GM21390 (cell line): ENCODE results near the gene SH3D19.
"Not testable (repeated sequence)": the region's sequence is repeated elsewhere in the genome, so short reads cannot be mapped to it uniquely, and the experiment has no call there.

Experiments used
- ATAC-seq: cut with Tn5 transposase; IDR thresholded peaks from one replicate; pipeline ENCODE4 v1.9.1; 2021; ENCODE audit not compliant: unreplicated experiment

The SH3D19 gene

DNA sequence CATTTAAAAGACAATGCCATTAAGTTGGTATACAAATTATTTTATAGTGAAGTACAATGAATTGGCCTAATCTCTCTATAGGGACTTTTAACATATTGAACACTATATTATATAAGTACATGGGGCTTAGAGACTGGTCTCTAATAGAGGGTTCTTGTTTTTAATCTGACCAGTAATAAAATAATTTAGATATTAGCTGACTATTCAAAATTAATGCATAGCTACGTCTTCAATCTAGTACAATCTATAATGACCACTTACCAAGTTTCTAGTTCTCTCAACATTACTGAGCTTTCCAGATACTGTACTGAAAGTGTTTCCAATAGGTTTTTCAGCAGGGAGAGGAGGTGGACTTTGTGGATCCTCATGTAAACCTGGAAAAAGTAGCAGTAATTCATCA is 166.4 kb downstream of the SH3D19 start:
- no peak for ATAC-seq

DNA sequence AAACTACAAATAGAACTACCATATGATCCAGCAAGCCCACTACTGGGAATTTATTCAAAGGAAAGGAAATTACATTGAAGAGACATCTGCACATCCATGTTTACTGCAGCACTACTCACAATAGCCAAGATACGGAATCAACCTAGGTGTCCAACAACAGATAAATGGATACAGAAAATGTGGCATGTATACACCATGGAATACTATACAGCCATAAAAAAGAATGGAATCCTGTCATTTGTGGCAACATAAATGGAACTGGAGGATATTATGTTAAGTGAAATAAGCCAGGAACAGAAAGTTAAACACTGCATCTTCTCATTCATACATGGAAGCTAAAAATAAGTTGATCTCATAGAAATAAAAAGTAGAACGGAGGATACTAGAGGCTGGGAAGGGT is 167.9 kb downstream of the SH3D19 start:
- no peak for ATAC-seq

DNA sequence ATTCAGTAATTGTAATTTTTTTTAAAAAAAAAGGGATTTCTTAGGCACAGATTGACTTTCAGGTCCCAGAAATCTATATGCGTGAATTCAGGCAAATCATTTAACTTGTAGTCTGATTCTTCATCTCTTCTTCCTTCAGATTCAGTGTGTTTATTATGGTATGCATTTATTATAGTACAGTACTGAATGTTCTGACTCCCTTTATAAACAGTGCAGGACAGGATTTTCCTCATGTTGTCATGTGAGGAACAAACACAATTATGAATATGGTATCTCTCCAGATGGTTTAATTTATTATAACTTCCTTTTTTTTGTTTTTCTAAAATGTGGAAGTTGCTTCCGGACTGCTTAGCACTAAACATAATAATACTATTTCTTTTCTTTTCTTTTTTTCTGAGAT is 171.8 kb downstream of the SH3D19 start:
- ATAC-seq, result no peak

DNA sequence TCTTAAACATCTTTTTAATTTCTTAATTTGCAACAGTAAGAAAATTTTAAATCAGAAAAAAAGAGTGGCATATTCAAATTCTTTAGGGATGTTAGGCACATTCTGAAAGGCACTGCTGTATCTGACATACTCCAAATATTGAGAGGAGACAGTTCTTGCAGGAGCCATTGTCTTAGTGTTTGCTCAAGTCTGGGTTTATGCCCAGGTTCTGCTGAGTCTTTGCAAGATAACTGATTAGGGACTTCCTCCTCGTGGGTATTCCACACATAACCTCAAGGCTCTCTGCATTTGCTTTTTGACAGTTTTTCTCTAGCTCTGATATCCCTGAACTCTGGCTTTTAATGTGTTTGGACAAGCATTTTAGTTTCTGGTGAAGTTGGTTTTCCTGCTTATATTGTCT is 173.4 kb downstream of the SH3D19 start:
- no peak for ATAC-seq

DNA sequence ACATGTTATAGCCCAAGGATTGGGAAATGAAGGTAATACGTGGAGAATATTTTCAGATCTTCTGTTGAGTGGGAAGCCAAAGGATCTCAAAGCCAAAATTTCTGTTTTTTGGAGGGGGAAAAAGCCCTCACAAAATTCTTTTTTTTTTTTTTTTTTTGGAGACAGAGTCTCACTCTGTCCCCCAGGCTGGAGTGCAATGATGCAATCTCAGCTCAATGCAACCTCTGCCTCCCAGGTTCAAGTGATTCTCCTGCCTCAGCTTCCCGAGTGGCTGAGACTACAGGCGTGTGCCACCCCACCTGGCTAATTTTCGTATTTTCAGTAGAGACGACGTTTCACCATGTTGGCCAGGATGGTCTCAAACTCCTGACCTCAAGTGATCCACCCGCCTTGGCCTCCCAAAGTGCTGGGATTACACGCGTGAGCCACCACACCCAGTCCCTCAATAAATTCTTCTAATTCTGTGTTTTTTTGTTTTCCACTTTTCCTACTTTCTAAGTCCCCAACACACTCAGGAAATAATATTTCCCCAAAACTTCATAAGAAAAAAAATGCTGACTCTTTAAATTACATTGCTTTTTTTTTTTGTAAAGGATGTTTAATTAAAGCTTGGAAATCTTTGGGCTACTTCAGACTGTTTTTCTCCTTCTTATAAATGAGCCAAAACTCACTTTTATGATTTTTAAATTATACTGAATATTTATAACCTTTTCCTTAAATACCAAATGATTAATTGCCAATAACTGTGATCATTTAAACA is 174.4 kb downstream of the SH3D19 start:
- ATAC-seq, result no peak

DNA sequence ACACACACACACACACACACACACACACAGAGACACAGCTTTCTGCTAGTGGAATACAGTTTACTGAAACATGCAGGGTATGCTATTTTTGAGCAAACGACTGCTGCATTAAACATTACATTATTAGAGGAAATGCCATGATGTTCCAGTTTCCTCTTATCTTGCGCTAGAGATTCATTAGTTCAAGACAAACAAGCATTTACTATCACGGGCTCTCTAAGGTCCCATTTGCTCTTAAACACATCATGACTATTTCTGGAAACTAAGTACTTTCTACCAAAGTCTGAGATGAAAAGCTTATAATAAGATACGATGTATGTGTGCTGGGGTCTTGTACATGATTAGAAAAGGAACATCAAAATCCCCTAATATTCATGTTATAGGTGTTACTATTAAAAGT is 177.1 kb downstream of the SH3D19 start:
- no peak for ATAC-seq

DNA sequence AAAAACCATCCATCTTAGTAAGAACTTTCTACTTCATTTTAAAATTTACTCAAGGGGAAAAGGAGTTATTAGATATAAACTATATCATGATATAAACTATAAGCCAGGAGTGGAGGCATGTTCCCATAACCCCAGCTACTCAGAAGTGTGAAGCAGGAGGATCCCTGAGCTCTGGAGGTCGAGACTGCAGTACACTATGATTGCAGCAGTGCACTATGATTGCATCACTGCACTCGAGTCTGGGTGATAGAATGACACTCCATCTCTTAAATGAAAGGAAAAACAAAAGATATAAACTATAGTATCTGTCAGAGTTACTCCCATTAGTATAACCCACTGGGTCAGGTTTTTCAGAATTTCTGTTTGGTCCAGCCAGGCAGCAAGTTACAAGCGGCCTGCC is 178.4 kb downstream of the SH3D19 start:
- ATAC-seq, result no peak

DNA sequence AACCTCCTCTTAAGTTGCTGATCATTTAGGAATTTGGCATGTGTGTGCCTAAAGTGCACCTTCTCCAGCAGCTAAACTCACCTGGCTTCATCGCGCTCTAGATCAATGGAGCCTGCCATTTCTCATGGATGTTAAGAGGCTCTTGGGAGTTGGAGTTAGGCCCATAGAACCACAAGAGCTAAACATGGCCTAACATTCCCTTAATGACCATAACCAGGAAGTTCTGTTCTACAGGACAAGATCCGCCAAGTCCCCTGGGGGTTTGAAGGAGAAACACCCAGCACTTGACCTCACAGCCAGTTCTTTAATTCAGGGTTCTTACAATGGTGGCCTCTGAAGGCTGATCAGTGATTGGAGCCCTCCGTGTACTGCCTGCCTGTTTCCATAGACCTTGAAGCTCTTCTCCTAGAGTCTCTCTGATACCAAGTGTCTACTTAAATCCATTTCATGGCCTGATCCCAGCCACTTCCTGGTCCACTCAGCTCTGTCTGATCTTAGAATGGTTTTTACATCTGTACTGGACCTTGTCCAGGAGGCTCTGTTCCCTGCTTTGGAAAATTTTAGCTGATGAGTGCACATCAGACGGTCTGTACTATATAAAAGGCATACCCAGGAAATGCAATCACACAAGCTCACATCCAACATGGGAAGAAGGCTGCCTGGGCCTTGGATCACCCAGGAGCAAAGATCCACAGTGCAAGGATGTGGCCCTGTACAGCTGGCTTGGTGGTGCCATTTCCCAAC is 180.9 kb downstream of the SH3D19 start:
- no peak for ATAC-seq

DNA sequence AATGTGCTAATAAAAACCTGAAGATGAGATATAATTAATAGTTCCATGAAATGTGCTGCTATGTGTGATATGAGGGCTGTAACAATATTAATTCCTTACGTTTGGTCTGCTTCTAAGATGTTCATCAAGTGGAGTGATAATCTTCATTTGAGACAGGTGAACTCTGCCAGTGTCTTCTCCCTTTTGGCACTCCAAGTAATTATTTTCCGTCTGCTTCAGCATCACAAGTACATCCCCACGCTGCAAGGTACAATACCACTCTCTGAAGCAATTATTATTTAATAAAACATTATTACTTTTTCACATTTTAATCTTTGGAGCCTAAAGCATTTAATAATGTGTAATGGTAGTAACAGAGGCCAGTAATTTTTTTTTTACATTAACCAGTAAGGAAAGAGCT is 181.6 kb downstream of the SH3D19 start:
- no peak for ATAC-seq

DNA sequence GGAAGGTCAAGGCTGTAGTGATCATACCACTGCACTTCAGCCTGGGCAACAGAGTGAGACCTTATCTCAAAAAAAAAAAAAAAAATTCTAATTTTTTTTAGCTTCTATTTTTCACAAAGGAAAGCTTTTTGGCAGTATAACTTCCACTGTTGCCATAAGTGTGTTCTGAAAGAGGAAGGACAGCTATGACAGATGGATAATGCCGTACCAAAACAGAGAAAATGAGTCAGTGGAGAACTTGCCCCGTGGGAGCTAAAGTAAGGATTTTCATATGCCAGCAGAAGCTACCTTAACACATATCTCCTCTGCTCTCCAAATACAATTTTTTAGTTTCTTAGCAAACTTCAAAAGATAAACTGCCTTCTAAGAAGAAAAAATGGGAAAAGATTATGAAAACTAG is 182.2 kb downstream of the SH3D19 start:
- ATAC-seq, result no peak

DNA sequence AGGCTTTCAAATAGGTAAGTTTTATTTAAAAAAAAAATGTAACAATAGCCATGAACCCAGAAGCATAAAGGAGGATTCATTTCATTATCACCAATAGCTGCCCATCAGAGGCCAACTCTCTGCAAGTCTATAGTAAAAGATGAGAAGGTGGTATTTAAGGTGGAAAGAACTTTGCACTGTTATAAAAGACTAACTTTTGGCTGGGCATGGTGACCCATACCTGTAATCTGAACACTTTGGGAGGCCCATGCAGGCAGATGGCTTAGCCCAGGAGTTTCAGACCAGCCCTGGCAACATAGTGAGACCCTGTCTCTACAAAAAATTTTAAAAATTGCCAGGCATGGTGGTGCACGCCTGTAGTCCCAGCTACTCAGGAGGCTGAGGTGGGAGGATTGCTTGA is 182.6 kb downstream of the SH3D19 start:
- ATAC-seq, result no peak

DNA sequence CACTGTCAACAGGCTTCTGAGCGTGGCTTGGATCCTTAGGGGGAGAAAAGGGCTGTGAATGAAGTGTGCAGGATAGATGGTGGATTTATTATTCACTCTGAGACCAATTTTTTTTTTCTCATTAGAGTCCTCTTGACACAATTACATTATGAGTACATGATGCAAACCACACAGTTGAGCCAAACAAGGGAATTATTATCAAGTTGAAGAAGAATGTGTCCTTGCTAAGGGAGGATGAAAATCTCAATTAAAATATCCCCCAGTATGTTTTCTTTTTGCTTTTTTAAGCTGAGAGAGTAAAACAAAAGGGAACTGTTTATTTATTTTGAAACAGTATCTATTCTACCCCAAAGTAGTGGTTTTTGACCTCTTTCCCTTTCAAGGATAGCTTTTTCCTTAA is 185.6 kb downstream of the SH3D19 start:
- no peak for ATAC-seq

DNA sequence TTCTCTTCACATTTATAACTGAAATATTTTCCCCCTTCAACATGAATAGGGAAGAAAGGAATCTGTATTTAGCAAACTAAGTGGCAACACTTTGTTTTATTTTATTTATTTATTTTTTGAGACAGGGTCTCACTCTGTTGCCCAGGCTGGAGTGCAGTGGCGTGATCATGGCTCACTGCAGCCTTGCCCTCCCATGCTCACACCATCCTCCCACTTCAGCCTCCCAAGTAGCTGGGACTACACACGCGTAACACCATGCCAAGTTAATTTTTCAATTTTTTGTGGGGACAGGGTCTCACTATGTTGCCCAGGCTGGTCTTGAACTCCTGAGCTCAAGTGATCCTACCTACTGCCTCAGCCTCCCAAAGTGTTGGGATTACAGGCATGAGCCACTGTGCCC is 189.4 kb downstream of the SH3D19 start:
- ATAC-seq, result not testable (repeated sequence)

DNA sequence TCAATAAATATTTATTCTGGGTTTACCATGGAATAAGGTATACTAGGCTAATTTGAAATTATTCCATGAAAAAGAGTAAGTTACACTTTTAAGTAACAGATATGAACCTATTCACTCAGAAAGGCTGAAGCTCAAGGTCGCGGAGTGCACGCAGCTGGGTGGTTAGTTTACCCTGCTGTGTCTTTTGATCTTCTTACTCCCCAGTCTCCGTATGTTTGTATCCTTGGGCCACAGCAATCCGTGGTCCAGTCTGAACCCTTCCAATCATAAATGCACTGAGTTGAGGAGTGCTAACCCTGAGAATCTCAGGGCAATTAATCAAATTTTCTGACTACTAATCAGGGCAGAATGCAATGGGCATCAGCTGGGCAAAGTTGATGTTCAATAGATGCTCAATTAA is 192.1 kb downstream of the SH3D19 start:
- no peak for ATAC-seq

DNA sequence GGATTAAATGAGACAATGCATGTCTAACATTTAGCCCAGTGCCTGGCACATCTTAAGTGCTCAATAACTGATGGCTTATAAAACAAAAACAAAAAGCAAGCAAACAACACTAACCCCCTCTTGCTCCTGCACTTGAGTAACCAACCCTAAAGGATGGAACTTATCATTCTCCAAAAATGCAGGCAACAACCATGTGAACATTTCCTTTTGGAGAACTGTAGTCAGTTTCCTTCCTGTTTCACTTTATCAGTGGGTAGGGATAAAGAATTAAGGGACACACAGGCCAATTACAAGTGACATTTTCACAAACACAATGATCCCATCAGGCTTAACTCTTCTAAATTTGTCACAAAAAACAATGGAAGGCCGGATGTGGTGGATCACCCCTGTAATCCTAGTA is 195.6 kb downstream of the SH3D19 start:
- no peak for ATAC-seq

DNA sequence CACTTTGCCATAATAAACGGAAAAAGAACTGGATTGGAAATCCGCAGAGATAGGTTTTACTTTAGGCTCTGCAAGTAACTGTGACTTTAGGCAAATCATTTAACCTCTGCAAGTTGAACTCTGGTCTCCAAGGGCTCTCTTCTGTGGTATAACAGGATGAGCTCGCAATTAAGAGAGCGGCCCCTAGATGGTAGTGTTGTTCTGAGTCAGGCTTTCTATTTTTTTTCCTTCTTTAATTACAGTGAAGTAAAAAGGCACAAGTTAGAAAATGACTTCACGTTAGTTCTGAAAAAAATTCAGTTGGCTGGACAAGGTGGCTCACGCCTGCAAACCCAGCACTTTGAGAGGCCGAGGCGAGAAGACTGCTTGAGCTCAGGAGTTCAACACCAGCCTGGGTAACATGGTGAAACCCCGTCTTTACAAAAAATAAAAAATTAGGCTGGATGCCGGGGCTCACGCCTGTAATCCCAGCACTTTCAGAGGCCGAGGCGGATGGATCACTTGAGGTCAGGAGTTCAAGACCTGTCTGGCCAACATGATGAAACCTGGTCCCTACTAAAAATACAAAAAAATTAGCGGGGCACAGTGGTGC is 207.9 kb downstream of the SH3D19 start:
- peak; percentile 96 for ATAC-seq

DNA sequence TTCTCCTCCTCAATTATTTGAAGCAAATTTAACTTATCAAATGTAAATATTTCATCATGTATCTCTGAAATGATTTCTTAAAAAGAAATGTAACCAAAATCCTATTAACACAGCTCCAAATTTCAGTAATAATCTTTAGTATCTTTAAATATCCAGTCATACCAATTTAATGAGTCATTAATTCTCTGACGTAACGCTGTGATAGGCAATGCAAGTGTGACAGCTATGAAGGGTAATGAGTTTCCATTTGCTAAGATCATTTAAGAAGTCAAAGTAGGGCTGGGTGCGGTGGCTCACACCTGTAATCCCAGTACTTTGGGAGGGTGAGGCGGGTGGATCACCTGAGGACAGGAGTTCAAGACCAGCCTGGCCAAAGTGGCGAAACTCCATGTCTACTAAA is 210.4 kb downstream of the SH3D19 start:
- ATAC-seq, result no peak

DNA sequence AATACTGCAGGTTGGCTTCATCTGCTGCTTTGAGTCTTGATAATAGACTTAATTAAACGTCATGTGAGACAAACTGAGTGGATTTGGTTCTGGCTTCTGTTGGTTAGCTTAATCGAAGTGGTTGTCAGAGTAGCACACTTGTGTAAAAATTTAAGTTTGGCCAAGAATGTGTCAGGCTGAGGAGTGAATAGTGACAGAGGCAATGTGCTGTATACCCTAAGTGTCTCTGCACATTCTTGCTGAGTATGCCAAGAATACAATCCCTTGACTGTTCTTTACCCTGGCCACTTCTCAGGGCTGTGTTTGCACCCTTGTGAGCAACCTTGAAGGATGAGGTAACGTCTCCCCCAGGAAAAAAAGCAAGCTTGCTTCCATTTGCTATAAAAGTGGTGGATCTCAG is 211.1 kb downstream of the SH3D19 start:
- no peak for ATAC-seq

DNA sequence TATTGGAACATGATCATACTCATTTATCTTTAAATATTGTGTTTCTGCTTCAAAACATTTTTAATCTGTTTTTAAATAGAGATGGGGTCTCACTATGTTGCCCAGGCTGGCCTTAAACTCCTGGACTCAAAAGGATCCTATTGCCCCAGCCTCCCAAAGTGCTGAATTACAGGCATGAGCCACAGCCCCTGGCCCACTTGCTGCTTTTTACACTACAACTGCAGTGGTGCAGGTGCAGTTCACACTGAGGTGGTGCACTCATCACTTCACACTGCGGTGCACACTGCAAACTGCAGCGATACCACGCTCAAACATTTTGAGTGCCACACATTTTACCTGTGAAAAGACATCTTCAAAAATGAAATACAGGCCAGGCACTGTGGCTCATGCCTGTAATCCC is 215.2 kb downstream of the SH3D19 start:
- no peak for ATAC-seq

DNA sequence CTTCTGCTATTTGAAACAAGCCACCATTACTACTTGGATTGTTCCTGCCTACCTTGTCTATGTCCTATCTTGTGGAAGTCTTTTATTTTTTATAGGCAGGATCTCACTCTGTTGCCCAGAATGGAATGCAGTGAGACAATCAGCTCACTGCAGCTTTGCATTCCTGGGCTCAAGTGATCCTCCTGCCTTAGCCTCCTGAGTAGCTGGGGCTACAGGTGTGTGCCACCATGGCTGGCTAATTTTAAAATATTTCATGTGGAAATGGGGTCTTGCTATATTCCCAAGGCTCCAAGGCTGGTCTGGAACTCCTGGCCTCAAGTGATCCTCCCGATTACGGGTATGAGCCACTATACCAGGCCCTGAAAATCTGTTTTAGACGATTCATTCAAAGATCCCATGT is 218.3 kb downstream of the SH3D19 start:
- no peak for ATAC-seq

DNA sequence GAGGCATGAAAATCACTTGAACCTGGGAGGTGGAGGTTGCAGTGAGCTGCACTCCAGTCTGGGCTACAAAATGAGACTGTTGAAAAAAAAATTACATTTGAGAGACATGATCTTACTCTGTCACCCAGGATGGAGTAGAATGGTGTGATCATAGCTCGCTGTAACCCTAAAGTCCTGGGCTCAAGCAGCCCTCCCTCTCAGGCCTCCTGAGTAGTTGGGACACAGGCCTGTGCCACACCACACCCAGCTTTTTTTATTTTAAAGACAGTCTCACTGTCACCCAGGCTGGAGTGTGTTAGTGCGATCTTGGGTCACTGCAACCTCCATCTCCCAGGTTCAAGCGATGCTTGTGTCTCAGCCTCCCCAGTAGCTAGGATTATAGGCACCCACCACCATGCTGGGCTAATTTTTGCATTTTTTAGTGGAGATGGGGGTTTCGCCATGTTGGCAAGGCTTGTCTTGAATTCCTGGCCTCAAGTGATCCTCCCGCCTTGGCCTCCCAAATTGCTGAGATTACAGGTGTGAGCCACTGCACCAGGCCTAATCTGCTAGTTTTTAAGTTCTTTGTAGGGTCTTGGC is 219.9 kb downstream of the SH3D19 start:
- no peak for ATAC-seq

DNA sequence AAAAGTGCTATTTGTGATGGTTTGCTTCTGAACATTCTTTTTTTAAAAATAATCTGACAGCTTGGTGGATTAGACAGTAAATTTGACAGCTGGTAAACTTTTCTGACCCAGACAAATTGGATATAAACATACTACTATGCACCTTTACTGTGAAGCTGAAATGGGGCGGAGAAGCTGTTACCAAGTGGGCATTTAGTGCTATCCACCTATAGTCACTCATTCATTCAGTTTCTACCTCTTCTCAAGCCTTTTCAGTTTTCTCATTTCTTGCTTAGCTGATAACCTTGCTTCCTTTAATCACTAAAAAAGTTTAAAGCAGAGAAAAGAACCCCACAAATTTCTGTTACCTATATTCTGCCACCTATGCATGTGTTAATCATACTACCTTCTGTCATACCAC is 220.8 kb downstream of the SH3D19 start:
- ATAC-seq, result no peak
